ENCODE measurements around the gene RNF149.

Gene RNF149

GRCh38 chr2:101299604-101300003 lies 8.9 kb downstream of the RNF149 start:
- TF ChIP-seq CTCF (IDR thresholded peaks at IDR 0.05), result no peak

DNA sequence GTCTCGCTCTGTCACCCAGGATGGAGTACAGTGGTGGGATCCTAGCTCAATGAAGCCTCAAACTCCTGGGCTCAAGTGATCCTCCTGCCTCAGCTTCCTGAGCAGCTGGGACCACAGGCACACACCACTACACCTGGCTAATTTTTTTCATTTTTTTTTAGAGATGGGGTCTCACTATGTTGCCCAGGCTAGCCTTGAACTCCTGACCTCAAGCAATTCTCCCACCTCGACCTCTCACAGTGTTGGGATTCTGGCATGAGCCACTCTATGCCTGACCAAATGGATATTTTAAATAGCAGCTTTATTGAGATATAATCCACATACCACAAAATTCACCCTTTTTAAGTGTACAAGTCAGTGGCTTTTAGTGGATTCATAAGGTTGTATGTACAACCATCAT lies 11.1 kb downstream of the RNF149 start:
- no peak for TF ChIP-seq CTCF (IDR thresholded peaks at IDR 0.05)

- no peak for TF ChIP-seq CTCF (IDR thresholded peaks at IDR 0.05)
Observed at GRCh38 chr2:101296371-101296770, 12.1 kb downstream of the RNF149 start.

GRCh38 chr2:101295895-101296294 lies 12.6 kb downstream of the RNF149 start:
- no peak for TF ChIP-seq CTCF (IDR thresholded peaks at IDR 0.05)

GRCh38 chr2:101294861-101295260 lies 13.6 kb downstream of the RNF149 start:
- no peak for TF ChIP-seq CTCF (IDR thresholded peaks at IDR 0.05)

DNA sequence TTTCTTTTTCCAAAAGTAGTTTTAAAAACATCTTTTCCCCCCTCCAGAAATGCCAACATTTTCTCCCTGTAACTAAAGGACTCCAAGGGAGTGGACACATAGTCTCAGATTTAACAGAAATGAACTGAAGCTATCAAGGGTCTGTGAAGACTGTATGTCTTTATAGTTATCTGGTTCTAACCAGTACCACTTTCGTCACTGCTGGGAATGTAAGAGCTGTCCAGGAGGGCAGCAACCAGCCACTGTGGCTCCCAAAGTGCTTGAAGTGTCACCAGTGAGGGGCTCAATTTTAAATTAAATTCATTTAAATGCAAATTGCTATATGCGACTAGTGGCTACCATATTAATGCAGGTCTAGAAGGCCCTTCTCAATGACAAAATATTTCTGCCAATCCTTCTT lies 15.0 kb downstream of the RNF149 start:
- no peak for TF ChIP-seq CTCF (IDR thresholded peaks at IDR 0.05)

- TF ChIP-seq CTCF (IDR thresholded peaks at IDR 0.05), result no peak
Observed at GRCh38 chr2:101291973-101292372, 16.5 kb downstream of the RNF149 start.

DNA sequence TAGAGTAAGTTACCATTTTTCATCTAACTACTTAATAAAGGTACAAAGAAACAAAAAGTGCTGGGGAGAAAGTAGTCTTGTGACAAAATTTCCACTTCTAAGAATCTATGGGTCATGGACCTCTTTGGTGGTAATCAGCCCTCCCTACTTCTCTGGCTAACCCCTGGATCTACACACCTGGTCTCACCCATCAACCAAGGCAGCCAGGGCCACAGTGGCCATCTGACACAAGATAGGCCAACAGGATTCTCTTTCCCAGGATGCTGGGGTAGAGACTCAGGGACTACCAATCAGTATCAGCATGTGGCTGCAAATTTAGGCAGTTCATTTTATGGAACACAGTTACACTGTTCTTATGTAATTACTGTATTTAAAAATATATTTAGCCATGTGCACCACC lies 17.8 kb downstream of the RNF149 start:
- TF ChIP-seq CTCF (IDR thresholded peaks at IDR 0.05), result no peak
